GM18508 (cell line): Measurements from ENCODE around the gene RHBDD1.
A peak's percentile ranks its signal among the peaks of the same experiment; 100 is the strongest.

Source experiments
- ATAC-seq: cut with Tn5 transposase; IDR thresholded peaks from one replicate; pipeline ENCODE4 v1.9.1; 2021; ENCODE audit warnings: moderate number of reproducible peaks; ENCODE audit not compliant: insufficient read depth, unreplicated experiment

RHBDD1 gene

DNA sequence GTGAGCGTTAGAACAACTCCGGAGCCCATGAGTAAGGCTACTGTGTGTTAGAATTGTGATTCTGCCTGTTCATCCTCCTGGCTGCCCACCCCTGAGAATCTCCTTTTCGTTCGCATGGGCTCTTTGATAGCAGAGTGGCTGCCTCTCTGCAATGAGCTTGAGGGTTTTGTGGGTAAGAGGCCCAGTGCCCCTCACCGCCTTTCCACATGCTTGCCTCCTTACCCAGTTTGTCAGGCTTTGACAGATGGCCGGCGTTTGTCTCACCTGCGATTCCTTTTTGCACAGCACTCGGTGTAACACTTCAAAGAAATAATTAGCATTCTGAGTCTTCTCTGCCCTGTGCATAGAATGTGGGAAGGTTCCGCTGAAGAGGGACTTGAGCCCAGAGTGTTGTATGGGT lies 138.0 kb downstream of the RHBDD1 start:
- no peak for ATAC-seq

DNA sequence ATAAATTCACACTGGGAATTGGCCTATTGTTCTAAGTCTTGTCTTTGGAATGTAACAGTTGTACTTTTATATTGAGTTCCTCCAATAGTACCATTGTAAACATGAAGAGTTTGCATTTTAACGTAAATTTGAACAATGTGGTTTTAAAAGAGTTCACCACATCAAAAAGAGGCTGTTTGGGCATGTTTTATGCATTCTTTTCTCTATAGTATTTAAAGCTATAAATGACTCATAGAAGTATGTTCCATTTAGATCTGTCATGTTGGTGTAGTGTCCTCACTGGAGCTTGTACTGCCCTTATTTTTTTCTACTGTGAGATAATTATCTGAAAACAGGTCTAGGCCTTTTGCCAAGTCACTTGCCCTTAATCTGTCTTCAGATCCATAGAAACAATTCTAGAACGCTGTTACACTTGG lies 141.9 kb downstream of the RHBDD1 start:
- ATAC-seq = no peak

DNA sequence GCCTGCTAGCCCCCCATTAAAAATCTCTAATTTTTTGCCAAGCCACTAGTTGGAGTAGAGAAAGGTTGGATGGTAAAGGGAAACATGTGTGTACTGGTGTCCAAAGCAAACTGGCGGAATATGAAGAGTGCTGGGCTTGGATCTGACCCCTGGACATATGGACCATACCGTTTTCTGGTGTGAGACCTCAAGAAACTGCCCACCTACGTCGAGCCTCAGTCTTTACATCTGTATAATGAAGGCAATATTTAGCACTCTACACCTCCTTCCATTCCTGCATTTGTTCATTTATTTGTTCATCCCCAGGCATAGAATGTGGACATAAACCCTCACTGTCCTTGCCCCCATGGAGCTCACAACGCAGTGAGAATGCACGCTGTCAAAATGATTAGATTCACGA lies 142.4 kb downstream of the RHBDD1 start:
- no peak for ATAC-seq

- no peak for ATAC-seq
These were observed 143.2 kb downstream of the RHBDD1 start for GRCh38 chr2:226979004-226979403.

DNA sequence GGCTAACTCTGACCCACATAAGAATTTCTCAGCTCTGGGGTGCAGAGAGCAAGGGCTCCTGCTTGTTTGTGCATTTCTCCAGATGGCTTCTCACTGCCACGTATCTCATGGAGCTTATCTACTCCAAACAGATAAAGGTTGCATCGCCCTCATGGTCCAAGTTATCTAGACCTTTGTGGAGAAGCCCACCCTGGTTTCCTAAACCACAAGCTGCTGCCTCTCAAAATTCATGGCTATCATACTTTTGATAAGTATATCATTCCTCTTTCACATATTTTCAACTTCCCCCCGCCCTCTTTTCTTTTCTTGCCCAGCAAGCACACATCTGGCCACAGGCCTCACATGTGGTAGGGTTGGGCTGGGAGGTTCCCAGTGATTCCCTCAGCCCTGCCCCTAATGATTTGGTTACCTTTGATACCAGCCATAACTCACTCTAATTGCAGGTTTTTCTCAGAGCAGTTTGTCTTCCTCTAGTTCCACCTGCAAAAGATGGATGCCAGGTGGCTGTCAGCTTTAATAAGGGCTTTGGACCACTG lies 146.0 kb downstream of the RHBDD1 start:
- ATAC-seq = no peak

DNA sequence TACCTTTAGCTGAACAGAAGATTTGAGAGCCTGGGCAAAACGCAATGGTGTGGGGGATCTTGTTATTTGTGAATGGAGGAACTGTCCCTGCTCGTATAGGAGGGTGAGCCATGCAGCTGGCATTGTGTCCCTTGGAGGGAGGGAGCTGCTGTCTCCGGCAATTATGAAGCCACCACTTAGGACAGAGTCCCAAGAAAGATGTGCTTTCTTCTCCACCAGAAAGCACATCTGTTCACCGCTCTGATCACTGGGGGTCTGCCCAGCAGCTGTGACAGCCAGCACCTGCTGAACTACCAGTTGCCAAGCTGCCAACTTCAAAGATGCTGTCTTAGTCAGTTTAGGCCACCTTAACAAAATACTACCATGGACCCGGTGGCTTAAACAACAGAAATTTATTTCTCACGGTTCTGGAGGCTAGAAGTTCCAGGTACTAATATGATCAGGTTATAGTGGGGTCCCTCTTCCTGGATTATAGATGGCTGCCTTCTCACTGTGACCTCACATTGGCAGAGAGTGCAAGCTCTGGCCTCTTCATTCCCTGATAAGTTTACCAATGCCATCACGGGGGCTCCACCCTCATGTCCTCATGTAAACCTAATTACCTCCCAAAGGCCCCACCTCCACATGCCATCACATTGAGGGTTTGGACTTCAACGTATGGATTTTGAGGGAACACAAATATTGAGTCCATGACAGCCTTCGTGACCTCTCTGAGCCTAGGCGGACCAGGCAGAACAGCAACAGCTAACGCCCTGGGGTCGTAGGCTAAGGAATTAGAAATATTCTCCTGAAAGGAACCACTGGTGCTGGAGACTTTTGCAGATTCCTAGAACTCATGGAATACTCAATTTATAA lies 148.3 kb downstream of the RHBDD1 start:
- ATAC-seq = no peak

DNA sequence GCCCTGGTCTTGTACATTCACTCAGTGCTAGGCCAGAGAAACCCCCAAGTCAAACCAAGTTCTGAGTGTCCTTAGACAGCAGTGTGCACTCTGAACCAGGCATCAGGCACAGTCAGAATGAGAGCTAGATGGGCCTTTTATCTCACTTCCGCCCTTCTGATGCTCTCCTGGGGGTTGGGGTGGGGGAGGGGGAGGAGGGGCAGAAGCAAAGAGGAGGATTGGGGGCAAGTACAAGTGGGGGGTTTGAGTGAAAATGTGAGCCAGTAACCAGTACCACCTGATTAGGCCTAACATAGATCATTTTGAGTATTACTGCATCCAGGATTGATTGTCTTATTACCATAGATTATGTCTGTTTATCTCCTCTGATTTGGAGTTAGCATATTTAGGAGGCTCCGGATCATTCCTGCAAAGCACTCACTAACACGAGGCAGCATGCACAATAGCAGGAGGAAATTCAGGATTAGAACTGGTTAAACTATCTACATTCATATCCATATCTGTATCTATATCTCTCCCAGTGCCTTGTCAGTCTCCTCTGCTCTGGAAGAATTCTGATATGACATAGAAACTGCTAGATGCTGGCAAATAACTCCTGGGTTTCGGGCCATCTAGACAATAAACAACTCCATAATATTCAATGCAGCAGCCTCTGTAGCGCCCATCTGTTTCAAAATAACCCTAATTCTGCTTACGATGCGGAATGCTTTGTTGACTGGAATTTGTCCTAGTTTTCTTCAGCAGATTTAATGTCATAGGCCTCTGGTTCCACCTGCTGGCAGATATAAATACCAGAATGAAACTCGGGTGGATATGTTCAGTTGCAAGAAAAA lies 149.1 kb downstream of the RHBDD1 start:
- ATAC-seq = peak; percentile 96

GRCh38 chr2:226985583-226985946 lies 149.7 kb downstream of the RHBDD1 start:
- no peak for ATAC-seq

DNA sequence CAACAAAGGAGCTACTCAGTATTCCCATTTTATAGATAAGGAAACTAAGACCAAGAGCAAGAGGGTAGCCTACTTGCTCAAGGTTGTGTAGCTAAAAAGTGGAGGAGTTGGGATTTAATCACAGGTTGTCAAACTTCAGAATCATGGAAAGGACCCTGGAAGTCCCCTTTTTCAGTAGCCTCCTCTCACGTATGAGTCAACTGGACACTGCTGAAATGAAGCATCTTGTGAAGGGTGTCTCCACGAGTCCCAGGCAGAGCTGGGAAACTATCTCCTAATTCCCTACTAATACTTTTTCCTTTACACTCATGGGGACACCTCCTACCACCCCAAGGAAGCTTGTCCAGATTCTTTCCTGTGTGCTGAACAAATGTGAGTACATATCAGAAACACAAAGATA lies 155.8 kb downstream of the RHBDD1 start:
- ATAC-seq = peak; percentile 44

DNA sequence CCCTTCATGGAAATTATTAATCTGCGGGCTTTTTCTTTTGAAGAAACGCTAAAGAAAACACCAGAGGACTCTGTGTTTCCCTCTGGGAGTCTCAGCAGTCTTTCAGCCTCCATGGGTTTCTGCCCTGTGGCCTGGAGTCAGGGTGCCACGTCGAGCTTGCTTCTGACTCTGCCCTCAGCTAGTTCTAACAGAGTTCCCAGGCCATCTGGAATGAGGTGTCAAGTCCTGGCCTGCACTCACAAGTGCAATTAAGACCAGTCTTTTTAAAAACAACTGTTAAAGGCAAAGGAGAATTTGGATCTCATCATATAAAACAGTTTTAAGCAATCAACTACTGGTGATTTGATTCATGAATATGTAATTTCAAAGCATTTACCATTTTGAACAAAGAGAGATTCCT lies 157.3 kb downstream of the RHBDD1 start:
- no peak for ATAC-seq

GRCh38 chr2:226994775-226995174 lies 158.9 kb downstream of the RHBDD1 start:
- ATAC-seq = no peak

DNA sequence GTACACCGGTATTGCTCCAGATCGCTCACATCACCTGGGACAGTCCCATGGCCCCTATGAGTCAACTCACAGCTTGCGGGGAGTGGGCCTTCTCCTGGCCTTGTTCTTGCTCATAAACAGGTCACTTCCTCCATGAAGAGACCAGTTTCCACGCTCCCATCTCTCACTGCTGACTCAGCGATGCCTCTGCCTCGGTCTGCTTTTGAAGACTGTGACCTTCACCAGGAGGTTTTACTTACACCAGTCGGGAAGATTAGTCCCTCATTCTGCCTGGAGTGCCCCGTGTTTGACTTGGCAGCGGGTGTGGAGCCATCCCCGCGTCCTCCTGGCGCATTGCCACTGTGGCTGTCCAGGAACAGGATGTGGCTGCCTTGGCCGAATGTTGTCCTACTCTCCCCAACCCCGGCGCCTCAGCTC lies 159.8 kb downstream of the RHBDD1 start:
- no peak for ATAC-seq

DNA sequence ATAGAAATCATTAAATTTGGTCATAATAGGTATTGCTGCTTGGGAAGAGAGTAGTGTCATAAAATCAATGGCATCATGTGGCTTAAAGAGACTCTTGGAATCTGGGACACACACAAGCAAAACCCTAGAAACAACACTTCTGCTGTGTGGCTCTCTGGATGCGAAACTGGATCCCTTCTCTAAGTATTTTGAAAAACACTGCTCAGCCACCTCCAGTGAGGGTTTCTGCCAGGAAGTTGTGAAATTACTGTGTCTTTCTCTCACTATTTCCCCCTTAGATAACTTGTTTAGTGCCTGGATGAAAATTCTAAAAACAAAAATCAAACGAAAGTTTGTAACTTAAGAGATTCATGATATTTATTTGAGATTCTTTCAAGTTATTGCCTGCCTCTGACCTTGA lies 163.8 kb downstream of the RHBDD1 start:
- ATAC-seq = no peak

GRCh38 chr2:227000123-227000522 lies 164.3 kb downstream of the RHBDD1 start:
- ATAC-seq = no peak

DNA sequence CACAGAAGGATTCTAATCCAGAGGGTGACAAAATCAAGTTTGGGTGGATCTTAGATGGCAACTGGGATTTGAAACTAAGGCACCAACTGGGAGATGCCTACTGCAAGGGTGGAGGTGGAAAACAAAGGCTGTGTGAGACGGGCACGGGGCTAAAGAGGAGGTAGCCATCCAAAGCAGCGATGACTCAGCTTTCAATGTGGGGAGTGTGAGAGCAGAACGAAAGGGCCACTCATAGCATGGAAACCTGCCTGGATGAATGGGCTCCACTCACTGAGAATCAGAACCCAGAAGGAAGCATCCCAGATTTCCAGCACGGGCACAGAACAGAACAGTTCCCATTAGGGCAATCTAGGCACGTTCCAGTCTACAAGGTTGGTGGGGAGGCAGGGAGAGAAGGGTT lies 168.6 kb downstream of the RHBDD1 start:
- ATAC-seq = no peak

- no peak for ATAC-seq
These were observed 170.5 kb downstream of the RHBDD1 start for GRCh38 chr2:227006189-227006897.

DNA sequence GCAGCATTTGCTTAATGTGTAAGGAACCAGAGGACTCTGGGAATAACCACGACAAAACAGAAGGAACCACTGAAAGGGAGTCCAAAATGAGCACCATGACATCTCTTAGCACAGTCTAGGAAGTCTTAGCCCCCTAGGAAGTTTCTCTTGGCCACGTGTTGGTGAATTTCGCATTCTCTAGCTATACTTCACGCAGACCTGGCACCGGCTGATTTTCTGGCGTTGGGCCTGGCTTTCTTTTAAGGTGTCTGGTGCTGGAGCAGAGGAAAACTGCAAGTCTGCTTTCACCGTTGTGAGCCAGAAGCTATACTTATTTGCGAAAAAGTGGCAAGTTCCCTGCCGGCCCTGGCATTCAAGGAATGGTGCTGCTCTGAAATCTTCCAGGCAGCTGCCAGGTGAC lies 171.3 kb downstream of the RHBDD1 start:
- ATAC-seq = no peak

GRCh38 chr2:227007940-227008339 lies 172.1 kb downstream of the RHBDD1 start:
- ATAC-seq = no peak

GRCh38 chr2:227010433-227010832 lies 174.6 kb downstream of the RHBDD1 start:
- ATAC-seq = no peak

GRCh38 chr2:227013330-227013729 lies 177.5 kb downstream of the RHBDD1 start:
- no peak for ATAC-seq

- no peak for ATAC-seq
These were observed 178.0 kb downstream of the RHBDD1 start for GRCh38 chr2:227013881-227014280.
